MCF 10A (cell line): ENCODE results near the gene GPHN. TPM values are rescaled to one million over a fixed set of nuclear protein-coding genes. Genes with fewer than 3 reads are reported as not detected.

Experiments used
- BruUV-seq: library from RNA; stranded (reverse); fragments of 400-500 nt; replicated peaks from 2 replicates; lab custom pipeline; 2021; lab: Mats Ljungman, UMichigan
- CTCF ChIA-PET: fragments of 300-600 bp; sonication (Branson Sonifier 250); formaldehyde crosslinking; extraction: SDS; loops from one replicate; lab custom pipeline; 2021; ENCODE audit warnings: antibody characterized with exemption, inconsistent platforms; lab: Yijun Ruan, JAX
- POLR2A ChIA-PET: fragments of 300-600, 350-650 bp; sonication (Branson Sonifier 250); formaldehyde crosslinking; extraction: SDS; loops from one replicate; lab custom pipeline; 2020; ENCODE audit warnings: antibody characterized with exemption, inconsistent platforms; lab: Yijun Ruan, JAX
- DNase-seq: peaks from one replicate; pipeline ENCODE4 v3.0.0-alpha.2; 2018; ENCODE audit not compliant: unreplicated experiment
- H3K27ac Mint-ChIP-seq: one replicate; pipeline ENCODE4 v1.8.0; 2022; ENCODE audit warnings: mild to moderate bottlenecking, low read depth, mixed read lengths; ENCODE audit not compliant: unreplicated experiment
- H3K27me3 Mint-ChIP-seq: one replicate; pipeline ENCODE4 v1.8.0; 2022; ENCODE audit warnings: mixed read lengths; ENCODE audit not compliant: insufficient read depth, unreplicated experiment
- H3K36me3 Mint-ChIP-seq: one replicate; pipeline ENCODE4 v1.8.0; 2022; ENCODE audit warnings: mild to moderate bottlenecking, moderate library complexity, mixed read lengths; ENCODE audit not compliant: insufficient read depth, unreplicated experiment
- H3K4me1 Mint-ChIP-seq: one replicate; pipeline ENCODE4 v1.8.0; 2022; ENCODE audit warnings: mixed read lengths; ENCODE audit not compliant: insufficient read depth, unreplicated experiment
- H3K4me3 Mint-ChIP-seq: one replicate; pipeline ENCODE4 v1.8.0; 2022; ENCODE audit warnings: mild to moderate bottlenecking, moderate library complexity, mixed read lengths; ENCODE audit not compliant: unreplicated experiment
- H3K9me3 Mint-ChIP-seq: one replicate; pipeline ENCODE4 v1.8.0; 2022; ENCODE audit warnings: mixed read lengths; ENCODE audit not compliant: unreplicated experiment
- intact Hi-C: fragments of 100-400 bp; cut with micrococcal nuclease; formaldehyde crosslinking; loops from 2 replicates; pipeline ENCODE4 v1.14.1; 2022
- total RNA-seq: library from RNA; stranded (reverse); gene quantifications from 2 replicates; pipeline ENCODE4 v1.2.3, GENCODE V29; 2022
- TF ChIP-seq, protein P1 (sequence below): fragments of 200-600 bp; IDR thresholded peaks from one replicate; pipeline ENCODE4 v1.8.0; 2022; ENCODE audit warnings: antibody characterized with exemption, mild to moderate bottlenecking; ENCODE audit not compliant: unreplicated experiment

The GPHN gene
- total RNA-seq, 1 experiment from 2014 or later = 26.8 TPM

- intact Hi-C loops = no loop called here
- Mint-ChIP-seq H3K27me3 (no peaks in the 10 kb centered on the region), H3K9me3 (no peaks in the 10 kb centered on the region), H3K36me3 (no peaks in the 10 kb centered on the region), H3K27ac (no peak overlapping the region), H3K4me1 (no peaks in the 10 kb centered on the region), H3K4me3 (no peak overlapping the region)
- ChIA-PET CTCF (no interaction called here), POLR2A (no interaction called here)
- TF ChIP-seq, protein P1, sequence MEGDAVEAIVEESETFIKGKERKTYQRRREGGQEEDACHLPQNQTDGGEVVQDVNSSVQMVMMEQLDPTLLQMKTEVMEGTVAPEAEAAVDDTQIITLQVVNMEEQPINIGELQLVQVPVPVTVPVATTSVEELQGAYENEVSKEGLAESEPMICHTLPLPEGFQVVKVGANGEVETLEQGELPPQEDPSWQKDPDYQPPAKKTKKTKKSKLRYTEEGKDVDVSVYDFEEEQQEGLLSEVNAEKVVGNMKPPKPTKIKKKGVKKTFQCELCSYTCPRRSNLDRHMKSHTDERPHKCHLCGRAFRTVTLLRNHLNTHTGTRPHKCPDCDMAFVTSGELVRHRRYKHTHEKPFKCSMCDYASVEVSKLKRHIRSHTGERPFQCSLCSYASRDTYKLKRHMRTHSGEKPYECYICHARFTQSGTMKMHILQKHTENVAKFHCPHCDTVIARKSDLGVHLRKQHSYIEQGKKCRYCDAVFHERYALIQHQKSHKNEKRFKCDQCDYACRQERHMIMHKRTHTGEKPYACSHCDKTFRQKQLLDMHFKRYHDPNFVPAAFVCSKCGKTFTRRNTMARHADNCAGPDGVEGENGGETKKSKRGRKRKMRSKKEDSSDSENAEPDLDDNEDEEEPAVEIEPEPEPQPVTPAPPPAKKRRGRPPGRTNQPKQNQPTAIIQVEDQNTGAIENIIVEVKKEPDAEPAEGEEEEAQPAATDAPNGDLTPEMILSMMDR = no peak
- BruUV-seq = no TSS peak
- no peak for DNase-seq
Measured at GRCh38 chr14:67016856-67017255, 508.9 kb downstream of the GPHN start.

DNA sequence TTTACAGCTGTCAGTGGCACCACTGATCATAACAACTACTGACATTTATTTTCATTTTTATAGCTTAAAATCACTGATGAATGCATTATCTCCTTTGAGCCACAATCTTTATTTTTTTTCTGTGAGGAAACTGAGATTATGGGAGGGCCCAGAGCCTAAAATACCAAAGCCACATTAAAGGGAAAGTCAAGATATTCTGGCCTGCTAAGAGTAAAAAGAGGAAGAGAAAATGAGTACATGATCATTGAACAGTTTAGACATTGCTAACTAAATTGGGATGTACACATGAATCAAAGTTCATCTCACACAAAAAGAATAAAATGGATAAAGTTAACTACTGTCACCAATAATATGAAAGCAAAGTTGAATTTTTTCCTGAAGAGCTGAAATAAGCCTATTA is 510.8 kb downstream of the GPHN start:
- ChIA-PET CTCF (interaction anchor here (0.6 to 0.7 kb wide), 2 partner anchors 157 to 174 kb away, joined by 3 read pairs; no protein-coding TSS in a partner anchor), POLR2A (no interaction called here)
- no TSS peak for BruUV-seq
- no peaks in the 10 kb centered on the region for H3K4me1 Mint-ChIP-seq
- H3K9me3 Mint-ChIP-seq = no peaks in the 10 kb centered on the region
- intact Hi-C loops = no loop called here
- H3K27ac Mint-ChIP-seq = no peak overlapping the region
- DNase-seq = no peak
- H3K27me3 Mint-ChIP-seq = no peaks in the 10 kb centered on the region
- no peak overlapping the region for H3K4me3 Mint-ChIP-seq
- TF ChIP-seq, protein P1 = no peak
- H3K36me3 Mint-ChIP-seq = no peaks in the 10 kb centered on the region

DNA sequence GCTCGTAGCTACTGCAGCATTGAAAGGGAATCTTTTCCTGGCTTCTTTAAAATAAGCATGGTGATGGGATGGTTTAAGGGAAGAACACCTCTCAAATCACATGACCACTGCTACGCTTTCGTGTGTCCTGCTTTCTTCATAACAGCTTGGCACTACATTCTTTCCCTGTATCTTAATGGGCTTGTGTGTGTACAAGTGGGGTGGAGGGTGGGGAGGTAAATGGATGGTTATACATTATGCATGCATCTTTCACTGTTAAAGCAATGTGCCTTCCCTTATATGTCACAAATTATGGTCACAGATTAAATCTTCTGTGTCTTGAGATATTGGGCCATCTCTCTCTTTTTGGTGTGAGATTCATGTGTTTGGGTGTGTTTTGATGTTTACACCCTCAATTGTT is 511.8 kb downstream of the GPHN start:
- Mint-ChIP-seq H3K4me1 (no peaks in the 10 kb centered on the region), H3K27ac (no peak overlapping the region), H3K4me3 (no peak overlapping the region), H3K27me3 (no peaks in the 10 kb centered on the region), H3K9me3 (no peaks in the 10 kb centered on the region), H3K36me3 (no peaks in the 10 kb centered on the region)
- TF ChIP-seq, protein P1 = no peak
- BruUV-seq = no TSS peak
- intact Hi-C loops = no loop called here
- POLR2A ChIA-PET = no interaction called here
- CTCF ChIA-PET = no interaction called here
- DNase-seq = no peak

DNA sequence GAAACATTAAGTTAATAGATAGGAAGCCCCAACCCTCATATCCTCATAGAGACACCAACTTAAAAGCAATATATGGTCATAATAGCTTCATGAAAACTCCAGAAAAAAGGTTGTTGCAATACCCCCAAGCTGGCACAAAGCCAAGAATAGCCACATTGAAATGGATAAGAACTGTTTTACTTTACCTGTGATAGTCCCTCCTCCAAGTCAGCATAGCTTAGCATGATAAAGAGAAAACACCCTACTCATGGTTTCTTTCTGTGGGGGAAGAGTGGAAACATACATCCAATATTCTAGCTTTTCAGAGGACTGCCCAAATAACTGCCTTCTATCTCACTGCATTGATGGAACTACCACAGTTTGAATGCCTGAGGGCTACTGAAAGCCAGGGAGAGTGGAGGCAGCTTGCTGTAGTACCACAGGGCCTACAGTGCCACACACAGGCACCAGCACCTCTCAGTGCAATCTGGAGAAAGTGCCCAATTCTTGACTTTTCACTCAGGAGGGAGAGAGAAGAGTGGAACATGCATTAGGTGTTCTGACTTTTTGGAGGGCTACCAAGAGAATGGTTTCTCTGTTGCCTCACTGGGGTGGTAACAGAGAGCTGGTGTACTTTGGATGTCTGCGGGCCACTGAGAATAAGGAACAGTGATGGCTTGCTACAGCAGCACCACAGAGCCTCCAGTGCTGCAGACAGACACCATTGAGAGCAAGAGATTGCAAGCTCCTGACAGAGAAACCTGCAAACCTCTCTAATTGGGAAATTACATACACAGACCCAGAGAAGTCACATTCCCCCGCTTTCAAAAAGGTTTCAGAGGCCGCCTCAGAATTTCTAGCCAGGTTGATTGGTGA is 524.2 kb downstream of the GPHN start:
- TF ChIP-seq, protein P1 = no peak
- intact Hi-C loops = no loop called here
- Mint-ChIP-seq H3K36me3 (peaks cover 27% of the 10 kb centered on the region), H3K4me1 (no peaks in the 10 kb centered on the region), H3K9me3 (peaks cover 22% of the 10 kb centered on the region), H3K4me3 (no peak overlapping the region), H3K27ac (no peak overlapping the region), H3K27me3 (no peaks in the 10 kb centered on the region)
- CTCF ChIA-PET = interaction anchor here (0.5 kb wide), 1 partner anchor 285 kb away, joined by 3 read pairs; no protein-coding TSS in a partner anchor
- no peak for DNase-seq
- no TSS peak for BruUV-seq
- POLR2A ChIA-PET = no interaction called here
